Stimulated activated CD4-positive, alpha-beta T cell treated with anti-CD3 and anti-CD28 coated beads, Interleukin-2, amount 100 ng/mL, for 24 hours (primary cell): Measurements from ENCODE around the gene FBXW5.

Experiments
- DNase-seq, 2 donors: peaks; one replicate each; pipeline ENCODE4 v3.0.0-alpha.2; 2020

FBXW5 gene

DNA sequence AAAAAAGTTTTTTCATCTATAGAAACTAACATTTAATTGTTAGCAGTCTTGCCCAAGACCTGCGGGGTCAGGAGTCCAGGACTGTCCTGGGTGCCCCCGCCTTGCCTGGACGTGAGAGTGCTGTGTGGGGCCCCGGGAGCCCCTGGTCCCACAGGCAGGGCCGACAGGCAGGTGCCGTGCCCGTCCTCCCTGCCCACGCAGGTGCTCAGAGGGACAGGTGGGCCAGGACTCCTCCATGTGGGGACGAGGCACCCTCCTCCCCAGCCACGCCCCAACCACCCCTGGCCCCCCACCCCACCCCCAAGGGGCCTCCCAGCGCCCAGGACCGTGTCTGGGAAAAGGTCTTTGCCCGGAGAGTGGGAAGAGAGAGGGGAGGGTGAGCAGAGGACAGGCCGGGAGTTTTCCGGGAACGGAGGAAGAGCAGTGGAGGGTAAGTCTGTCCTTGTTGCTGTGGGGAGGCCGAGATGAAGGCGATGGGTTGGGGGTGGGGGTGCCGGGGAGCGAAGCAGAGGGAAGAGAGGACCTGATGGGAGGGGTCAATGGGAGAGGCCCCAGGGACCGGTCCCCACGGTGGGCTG is 4.8 kb upstream of the FBXW5 start:
- DNase-seq, result no peak

- no peak for DNase-seq
Observed at GRCh38 chr9:136947955-136948510, 3.5 kb upstream of the FBXW5 start.

DNA sequence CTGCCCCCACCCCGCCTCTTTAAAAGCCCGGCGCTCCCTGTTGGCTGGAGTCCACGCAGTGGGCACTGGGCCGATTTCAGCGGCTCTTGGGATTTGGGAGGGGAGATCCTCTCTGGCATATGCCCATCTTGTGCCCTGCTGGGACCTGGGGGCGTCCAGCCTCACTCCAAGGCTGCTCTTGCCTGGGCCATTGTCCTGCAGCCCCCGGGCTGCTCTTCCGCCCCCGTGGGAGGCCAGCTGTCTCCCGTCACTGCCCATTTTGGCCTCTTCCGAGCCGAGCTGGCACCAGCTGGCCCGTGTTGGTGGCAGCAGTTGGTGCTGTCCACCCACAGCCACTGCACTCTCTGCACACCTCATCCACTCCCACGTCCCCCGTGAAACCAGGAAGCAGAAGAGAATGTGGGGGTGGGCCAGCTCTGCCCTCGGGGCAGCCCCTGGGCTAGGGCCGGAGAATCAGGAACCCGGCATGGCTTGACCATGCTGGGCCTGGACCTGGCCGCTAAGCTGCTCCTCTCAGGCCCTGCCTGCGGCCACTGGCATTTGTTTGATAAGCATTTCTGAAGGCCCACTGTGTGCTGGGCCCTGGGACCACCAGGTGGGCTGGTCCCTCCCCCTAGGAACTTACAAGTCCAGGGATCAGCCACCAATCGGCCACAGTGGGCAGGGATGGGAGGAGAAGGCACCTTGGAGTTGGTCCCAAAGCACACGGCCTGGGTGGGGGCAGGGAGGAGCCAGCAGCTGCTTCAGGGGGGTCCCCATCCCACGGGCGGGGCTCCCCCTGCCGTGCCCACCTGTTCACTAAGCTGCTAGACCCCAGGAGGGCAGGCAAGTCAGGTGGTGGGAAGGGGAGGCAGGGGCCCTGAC is 2.7 kb upstream of the FBXW5 start:
- no peak for DNase-seq

DNA sequence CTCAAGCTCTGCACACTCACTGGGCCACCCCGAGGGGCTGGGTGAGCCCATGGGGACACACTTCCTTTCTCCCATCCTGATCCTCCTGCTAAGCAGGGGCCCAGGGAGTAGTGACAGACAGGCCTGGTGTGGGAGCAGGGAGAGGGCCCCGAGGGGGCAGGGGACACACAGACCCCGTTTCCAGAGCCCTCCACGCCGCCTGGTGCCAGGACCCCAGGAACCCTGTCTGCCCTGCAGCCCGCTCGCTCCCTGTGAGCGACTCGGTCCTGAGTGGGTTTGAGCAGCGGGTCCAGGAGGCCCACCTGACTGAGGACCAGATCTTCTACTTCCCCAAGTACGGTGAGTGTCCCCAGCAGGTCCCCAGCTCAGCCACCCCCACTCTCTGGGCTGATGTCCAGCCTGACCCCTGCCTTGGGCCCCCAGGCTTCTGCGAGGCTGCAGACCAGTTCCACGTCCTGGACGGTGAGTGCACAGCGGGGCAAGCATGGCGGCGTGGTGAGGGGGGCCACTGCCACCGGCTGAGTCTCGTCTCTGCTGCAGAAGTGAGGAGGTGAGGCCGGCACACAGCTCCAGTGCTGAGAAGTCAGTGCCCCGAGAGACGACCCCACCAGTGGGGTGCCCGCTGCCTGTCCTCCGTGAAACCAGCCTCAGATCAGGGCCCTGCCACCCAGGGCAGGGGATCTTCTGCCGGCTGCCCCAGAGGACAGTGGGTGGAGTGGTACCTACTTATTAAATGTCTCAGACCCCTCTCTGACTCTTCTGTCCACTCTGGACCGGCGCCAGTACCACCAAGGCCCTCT is 1.9 kb upstream of the FBXW5 start:
- no peak for DNase-seq

DNA sequence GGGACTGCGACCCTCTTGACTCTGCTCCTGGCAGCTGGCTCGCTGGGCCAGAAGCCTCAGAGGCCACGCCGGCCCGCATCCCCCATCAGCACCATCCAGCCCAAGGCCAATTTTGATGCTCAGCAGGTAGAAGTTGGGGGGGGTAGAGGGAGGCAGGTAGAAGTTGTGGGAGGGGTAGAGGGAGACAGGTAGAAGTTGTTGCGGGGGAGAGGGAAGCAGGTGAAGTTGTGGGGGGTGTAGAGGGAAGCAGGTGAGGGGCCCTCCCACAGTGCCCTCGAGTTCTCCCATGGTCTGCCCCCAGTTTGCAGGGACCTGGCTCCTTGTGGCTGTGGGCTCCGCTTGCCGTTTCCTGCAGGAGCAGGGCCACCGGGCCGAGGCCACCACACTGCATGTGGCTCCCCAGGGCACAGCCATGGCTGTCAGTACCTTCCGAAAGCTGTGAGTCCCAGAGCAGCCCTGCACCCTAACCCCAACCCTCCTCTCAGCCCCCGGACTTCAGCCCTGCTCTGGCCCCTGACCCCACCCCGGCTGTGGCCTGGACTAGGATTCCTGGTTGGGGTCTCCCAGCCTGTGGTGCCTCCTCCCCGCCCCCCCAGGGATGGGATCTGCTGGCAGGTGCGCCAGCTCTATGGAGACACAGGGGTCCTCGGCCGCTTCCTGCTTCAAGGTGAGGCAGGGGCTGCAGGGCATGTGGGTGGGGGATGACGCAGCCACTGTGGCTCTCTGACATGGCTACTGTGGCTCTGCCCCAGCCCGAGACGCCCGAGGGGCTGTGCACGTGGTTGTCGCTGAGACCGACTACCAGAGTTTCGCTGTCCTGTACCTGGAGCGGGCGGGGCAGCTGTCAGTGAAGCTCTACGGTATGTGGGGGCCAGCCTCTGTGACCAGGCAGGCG is 1.0 kb upstream of the FBXW5 start:
- DNase-seq, result no peak

GRCh38 chr9:136944212-136944518 is 373 bp downstream of the FBXW5 start:
- DNase-seq, result no peak

GRCh38 chr9:136943291-136944211 is 987 bp downstream of the FBXW5 start:
- DNase-seq, result peak; percentile 46 to 52

DNA sequence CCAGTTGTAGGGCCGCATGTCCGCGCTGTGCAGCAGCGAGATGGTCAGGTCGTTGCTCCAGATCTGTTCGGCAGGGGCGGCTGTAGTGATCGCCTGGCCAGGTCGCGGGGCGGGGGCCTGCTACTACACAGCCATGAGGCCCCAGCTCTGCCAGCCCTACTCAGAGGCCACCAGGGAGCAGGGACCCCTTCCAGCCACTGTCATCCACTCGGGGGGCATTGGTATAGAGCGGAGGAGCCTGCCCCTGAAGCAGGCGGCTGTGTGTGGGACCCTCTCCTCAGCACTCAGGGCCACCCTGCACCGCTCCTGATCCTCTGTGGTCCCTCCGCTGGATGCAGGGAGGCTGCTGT is 1.7 kb downstream of the FBXW5 start:
- peak in 1 of 2 donors; percentile 17 for DNase-seq

- DNase-seq, result peak in 1 of 2 donors; percentile 17
Observed at GRCh38 chr9:136942112-136942880, 2.2 kb downstream of the FBXW5 start.

- DNase-seq, result peak in 1 of 2 donors; percentile 18
Observed at GRCh38 chr9:136941231-136942111, 3.1 kb downstream of the FBXW5 start.

- no peak for DNase-seq
Observed at GRCh38 chr9:136940526-136941230, 3.9 kb downstream of the FBXW5 start.

DNA sequence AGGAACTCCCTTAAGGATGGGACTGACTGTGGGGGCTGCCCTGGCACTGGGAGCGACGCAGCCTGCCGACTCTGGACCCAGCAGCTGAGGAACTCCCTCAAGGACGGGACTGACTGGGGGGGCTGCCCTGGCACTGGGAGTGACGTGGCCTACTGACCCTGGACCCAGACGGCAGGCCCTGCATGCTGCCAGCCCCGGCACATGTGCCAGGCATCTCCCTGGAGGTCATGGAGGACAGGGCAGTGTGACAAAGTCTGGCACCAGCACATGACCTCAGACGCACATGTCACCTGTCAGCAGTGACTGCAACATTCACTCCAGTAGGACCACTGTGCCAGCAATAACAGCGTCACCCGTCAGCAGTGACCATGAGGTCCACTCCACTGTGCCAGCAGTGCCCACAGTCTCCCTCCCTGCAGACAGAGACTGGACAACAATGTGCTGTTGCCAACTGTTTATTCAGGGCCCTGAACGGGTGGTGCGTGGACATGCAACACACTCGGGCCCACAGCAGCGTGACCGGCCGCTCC is 4.5 kb downstream of the FBXW5 start:
- DNase-seq, result peak in 1 of 2 donors; percentile 16

DNA sequence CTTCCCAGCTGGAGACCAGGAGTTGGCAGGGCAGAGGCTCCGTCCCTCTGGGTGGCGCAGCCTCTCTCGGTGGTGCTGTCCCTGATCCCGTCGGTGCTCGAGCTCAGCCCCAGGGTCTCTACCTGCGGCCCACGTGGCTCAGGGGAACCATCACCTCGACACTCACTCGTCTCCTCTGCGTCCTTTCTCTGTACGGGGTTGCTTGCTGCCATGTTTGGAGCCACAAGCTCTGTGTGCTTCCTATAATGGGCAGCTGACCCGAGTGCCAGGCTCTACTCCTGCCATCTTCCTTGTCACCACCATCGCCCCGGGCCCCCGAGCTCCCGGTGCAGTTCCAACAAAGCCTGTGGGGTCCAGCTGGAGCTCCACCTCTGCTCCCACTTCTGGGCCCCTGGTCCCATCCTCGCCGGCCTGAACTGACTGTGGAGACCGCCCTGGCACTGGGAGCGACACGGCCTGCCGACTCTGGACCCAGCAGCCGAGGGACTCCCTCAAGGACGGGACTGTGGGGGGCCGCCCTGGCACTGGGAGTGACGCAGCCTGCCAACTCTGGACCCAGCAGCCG is 5.0 kb downstream of the FBXW5 start:
- no peak for DNase-seq

DNA sequence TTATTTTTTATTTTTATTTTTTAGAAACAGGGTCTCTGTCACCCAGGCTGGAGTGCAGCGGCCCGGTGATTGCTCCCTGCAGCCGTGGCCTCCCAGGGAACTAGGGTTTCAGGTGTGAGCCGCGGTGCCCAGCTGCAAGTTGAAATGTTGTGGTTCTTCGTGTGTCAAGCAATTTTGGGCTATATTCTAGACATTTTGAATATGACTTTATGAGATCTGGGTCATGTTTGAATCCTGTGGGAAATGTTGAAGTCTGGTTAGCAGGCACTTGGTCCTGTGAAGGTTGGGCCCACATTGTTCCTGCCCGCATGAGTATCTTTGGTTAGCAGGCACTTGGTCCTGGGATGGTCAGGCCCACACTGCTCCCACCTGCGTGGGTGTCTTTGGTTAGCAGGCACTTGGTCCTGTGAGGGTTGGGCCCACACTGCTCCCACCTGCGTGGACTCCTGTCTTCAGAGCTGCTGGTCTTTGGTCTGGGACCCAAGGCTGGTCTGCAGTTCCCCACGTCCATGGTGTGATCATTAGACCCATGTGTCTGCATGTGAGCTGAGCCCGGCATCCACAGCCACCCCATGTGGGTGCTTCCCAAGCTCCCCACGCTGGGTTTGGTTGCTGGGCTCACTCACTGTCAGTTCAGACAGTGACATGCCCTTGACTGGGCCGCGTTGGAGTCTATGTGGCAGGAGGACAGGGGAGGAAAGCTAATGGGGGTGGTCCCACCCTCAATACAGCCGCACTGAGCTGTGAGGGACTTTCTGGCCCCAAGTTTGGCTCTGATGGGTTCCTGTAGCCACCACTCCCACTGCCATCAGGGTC is 7.1 kb downstream of the FBXW5 start:
- no peak for DNase-seq

GRCh38 chr9:136936645-136937170 is 7.8 kb downstream of the FBXW5 start:
- DNase-seq, result no peak

- DNase-seq, result no peak
Observed at GRCh38 chr9:136935651-136936050, 8.9 kb downstream of the FBXW5 start.

GRCh38 chr9:136934277-136934676 is 10.3 kb downstream of the FBXW5 start:
- no peak for DNase-seq
